HG02981 (cell line): ENCODE results near the gene MAP3K13.
"Not testable (repeated sequence)": the region's sequence is repeated elsewhere in the genome, so short reads cannot be mapped to it uniquely, and the experiment has no call there.

Source experiments
- ATAC-seq: cut with Tn5 transposase; IDR thresholded peaks from one replicate; pipeline ENCODE4 v1.9.1; 2021; ENCODE audit warnings: mild to moderate bottlenecking, moderate library complexity; ENCODE audit not compliant: unreplicated experiment

The MAP3K13 gene

GRCh38 chr3:185439745-185440466 is 77.0 kb downstream of the MAP3K13 start:
- no peak for ATAC-seq

GRCh38 chr3:185442031-185442430 is 79.1 kb downstream of the MAP3K13 start:
- ATAC-seq: no peak

- ATAC-seq: no peak
Measured at GRCh38 chr3:185444329-185444728, 81.4 kb downstream of the MAP3K13 start.

DNA sequence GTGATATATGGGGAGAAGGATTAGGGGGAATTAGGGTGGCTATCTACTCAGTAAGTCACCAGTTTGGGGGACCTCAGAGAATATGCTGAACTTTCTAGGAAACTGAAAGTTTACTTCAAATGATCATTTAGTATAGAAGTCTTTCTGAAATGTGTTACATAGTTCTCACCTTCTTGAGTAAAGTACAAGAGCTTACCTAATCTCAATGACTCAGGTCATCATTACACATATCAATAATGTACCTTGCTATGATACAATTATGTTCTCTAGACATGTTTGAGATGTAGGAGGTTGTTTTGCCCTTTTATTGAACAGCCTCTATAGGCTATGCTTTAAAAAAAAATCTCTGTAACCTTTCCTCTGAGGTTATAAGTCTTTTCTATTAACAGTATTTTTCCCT is 85.2 kb downstream of the MAP3K13 start:
- ATAC-seq: no peak

GRCh38 chr3:185451432-185451831 is 88.5 kb downstream of the MAP3K13 start:
- not testable (repeated sequence) for ATAC-seq

DNA sequence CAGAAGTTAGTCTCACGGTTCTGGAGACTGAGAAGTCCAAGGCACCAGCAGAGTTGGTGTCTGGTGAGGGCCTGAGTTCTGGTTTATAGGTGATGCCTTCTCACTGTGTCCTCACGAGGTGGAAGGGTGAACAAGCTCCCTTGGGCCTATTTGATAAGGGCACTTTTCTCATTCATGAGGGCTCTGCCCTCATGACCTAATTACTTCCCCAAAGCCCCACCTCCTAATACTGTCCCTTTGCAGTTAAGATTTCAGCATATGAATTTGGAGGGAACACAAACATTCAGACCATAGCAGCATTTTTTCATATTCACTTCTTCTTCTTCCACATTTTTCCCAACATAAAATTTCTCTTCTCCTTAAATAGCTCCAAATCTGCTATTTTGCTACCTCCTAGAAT is 94.4 kb downstream of the MAP3K13 start:
- no peak for ATAC-seq

- ATAC-seq: no peak
Measured at GRCh38 chr3:185460309-185460708, 97.4 kb downstream of the MAP3K13 start.

- no peak for ATAC-seq
Measured at GRCh38 chr3:185460719-185461350, 97.9 kb downstream of the MAP3K13 start.

DNA sequence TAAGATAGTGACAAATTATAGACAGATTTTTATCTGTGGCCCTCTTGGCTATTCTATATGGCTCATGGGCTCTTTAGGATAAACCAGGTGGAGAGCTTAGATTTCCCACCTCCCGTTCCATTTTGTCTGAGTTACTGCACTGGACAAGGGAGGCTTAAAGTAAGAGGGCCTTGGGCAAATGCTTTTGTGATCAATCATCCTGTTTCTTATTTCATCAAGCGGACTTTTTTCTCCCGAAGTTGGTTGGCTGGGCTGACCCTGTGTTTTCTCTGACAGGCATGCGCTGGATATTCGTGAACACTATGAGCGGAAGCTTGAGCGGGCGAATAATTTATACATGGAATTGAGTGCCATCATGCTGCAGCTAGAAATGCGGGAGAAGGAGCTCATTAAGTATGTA is 102.5 kb downstream of the MAP3K13 start:
- ATAC-seq: no peak

DNA sequence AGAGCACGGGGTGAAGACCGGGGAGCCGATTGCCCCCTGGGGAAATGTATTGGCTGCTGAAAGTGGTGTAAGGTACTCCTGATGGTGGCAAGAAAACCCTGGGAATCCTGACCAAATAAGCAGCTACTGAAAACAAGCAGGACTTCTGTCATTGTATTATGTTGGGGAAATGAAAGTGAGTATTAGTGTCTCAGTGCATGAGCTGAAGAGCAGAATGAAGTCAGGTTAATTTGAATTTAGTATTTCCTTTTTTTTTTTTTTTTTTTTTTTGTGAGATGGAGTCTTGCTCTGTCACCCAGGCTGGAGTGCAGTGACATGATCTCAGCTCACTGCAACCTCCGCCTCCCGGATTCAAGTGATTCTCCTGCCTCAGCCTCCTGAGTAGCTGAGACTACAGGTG is 103.2 kb downstream of the MAP3K13 start:
- not testable (repeated sequence) for ATAC-seq

- no peak for ATAC-seq
Measured at GRCh38 chr3:185469542-185469941, 106.6 kb downstream of the MAP3K13 start.

GRCh38 chr3:185470323-185470722 is 107.4 kb downstream of the MAP3K13 start:
- no peak for ATAC-seq

DNA sequence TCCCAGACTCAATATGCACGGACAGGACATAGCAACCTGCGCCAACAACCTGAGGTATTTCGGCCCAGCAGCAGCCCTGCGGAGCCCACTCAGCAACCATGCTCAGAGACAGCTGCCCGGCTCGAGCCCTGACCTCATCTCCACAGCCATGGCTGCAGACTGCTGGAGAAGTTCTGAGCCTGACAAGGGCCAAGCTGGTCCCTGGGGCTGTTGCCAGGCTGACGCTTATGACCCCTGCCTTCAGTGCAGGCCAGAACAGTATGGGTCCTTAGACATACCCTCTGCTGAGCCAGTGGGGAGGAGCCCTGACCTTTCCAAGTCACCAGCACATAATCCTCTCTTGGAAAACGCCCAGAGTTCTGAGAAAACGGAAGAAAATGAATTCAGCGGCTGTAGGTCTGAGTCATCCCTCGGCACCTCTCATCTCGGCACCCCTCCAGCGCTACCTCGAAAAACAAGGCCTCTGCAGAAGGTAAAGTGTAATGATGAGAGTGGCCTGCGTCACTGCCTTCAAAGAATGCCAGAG is 110.4 kb downstream of the MAP3K13 start:
- ATAC-seq: no peak

GRCh38 chr3:185474922-185475321 is 112.0 kb downstream of the MAP3K13 start:
- ATAC-seq: not testable (repeated sequence)

GRCh38 chr3:185477316-185477715 is 114.4 kb downstream of the MAP3K13 start:
- ATAC-seq: no peak

GRCh38 chr3:185479373-185479945 is 116.5 kb downstream of the MAP3K13 start:
- ATAC-seq: no peak

DNA sequence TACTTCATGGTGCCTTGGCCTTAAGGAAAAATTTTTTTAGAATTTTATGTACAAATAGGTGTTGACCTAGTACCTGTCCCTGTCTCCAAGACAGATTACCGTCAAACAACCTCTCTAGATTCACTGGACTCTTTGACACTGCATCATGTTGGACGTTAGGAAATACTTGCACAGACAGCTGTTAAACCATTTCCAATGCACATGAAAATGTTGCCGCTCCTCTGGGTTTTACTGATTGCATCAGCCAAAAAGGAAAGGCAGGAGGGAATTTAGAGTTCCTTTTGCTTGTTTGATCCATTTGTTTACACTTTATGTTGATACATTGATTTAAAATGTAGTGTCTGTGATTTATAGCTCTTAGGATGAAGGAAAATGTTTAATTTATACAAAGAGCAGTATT is 121.4 kb downstream of the MAP3K13 start:
- no peak for ATAC-seq

- no peak for ATAC-seq
Measured at GRCh38 chr3:185486394-185486793, 123.5 kb downstream of the MAP3K13 start.

GRCh38 chr3:185488465-185488864 is 125.5 kb downstream of the MAP3K13 start:
- no peak for ATAC-seq

- ATAC-seq: no peak
Measured at GRCh38 chr3:185489462-185489861, 126.5 kb downstream of the MAP3K13 start.

DNA sequence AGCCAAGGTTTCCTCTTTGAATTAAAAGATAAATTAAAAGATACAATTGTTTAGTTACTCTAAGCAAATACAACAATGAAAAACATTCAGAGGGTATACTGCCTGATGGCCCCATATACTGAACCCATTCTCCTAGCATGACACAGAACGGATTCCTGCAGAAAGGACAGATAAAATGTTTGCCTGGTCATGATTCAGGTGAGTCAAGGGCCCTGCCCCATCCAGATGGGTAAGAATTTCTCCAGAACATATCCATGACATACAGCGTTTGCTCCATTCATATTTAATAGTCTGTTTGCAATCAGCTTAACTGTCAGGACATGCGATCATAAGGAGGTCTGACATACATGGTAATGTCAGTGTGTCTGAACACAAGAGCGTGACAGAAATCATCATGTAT is 127.3 kb downstream of the MAP3K13 start:
- ATAC-seq: no peak
